G401.6 (cell line): ENCODE data around the gene CCT2.

Experiments
- FAIRE-seq: peaks from 2 replicates; lab custom pipeline; 2012; peaks lifted over from hg19 to GRCh38; lab: Jason Lieb, UNC

Gene CCT2

GRCh38 chr12:69644511-69644910 is 59.3 kb downstream of the CCT2 start:
- FAIRE-seq = no peak

DNA sequence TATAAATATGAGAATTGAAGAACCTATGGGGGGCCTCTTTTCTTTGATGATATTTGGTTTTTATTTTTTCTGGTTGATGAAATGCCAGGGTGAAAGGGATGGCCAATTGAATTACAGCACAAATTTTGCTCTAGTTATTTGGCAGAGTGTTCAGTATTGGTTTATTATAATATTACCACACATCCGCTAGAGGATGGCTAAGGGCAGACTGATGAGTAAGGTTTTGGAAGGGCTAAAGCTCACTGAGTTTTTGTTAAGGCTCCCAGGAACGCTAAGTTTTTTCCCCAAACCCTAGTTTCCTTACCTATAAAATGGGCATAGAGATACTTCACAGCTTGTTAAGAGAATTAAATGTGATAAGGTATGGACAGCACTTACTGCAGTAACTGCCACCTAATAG is 59.8 kb downstream of the CCT2 start:
- no peak for FAIRE-seq

DNA sequence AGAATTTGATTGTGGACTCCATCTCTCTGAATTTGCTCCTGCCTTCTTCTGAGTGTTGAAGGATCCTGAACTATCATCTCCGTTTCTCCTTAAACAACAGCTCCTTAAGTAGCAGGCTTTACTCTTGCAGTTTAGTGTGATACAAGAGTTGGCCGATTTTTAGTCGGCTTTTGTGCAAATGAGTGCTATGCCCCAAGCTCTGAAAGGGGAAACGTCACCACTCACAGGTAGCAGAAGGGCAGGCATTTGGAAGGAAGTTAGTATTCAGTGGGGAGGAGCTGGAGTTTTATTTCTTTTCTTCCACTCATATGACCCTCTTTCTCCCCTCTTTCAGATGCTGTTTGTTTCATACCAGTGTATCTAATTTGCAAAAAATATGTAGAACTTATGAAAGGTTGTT is 61.9 kb downstream of the CCT2 start:
- no peak for FAIRE-seq

DNA sequence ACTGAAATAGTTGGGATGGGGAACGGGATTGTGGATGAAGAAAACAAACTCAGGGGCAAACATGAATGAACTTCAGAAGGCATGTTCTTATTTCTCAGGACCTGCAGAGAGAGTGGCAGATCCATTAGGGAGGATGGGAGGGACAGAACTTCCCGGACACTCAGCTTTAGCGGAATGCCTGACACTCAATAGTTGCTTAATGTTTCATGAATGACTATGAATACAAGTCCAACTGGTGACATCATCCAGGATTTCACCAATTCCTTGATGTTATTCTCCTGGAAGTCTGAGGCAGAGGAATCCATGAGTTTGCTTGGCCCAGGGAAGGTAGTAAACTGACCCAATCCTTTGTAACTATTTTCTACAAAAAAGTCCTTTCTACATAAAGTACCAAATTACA is 63.2 kb downstream of the CCT2 start:
- no peak for FAIRE-seq

DNA sequence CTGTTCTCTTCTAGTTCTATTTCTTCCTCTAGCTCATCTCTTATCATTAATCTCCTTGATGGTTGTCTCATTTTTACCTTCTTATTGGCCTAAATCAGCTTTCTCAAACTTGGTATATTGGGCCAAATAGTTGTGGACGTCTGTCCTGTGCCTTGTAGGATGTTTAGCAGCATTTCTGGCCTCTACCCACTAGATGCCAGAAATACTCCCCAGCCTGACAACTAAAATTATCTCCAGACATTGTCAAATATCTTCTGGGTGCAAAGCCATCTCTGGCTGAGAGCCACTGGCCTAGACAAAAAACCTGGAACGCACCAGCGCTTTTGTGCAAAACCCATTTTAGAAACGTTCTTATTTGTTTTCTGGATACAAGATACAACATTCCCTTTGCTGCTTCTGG is 64.3 kb downstream of the CCT2 start:
- no peak for FAIRE-seq
